HG02623 (cell line): Measurements from ENCODE around the gene NEDD4L.
"Not testable (repeated sequence)": the region's sequence is repeated elsewhere in the genome, so short reads cannot be mapped to it uniquely, and the experiment has no call there.

Experiments
- ATAC-seq: cut with Tn5 transposase; IDR thresholded peaks from one replicate; pipeline ENCODE4 v1.9.1; 2021; ENCODE audit warnings: moderate library complexity; ENCODE audit not compliant: unreplicated experiment

NEDD4L gene

GRCh38 chr18:58435221-58436005 is 391.4 kb downstream of the NEDD4L start:
- ATAC-seq, result not testable (repeated sequence)

- no peak for ATAC-seq
Observed at GRCh38 chr18:58438161-58438957, 394.3 kb downstream of the NEDD4L start.

GRCh38 chr18:58438958-58439300 is 394.9 kb downstream of the NEDD4L start:
- ATAC-seq, result no peak

GRCh38 chr18:58443671-58444070 is 399.6 kb downstream of the NEDD4L start:
- ATAC-seq, result no peak

GRCh38 chr18:58446391-58447060 is 402.5 kb downstream of the NEDD4L start:
- ATAC-seq, result no peak

GRCh38 chr18:58447402-58448095 is 403.5 kb downstream of the NEDD4L start:
- ATAC-seq, result no peak

- ATAC-seq, result no peak
Observed at GRCh38 chr18:58449464-58449863, 405.4 kb downstream of the NEDD4L start.
